HEK293T (cell line): ENCODE data around the gene B3GAT2.

Experiments
- CTCF ChIA-PET: fragments of 350-600 bp; formaldehyde crosslinking; extraction: SDS; loops from one replicate; lab custom pipeline; 2021; ENCODE audit warnings: antibody characterized with exemption, inconsistent platforms; lab: Yijun Ruan, JAX
- POLR2A ChIA-PET: fragments of 350-600 bp; formaldehyde crosslinking; extraction: SDS; loops from one replicate; lab custom pipeline; 2020; ENCODE audit warnings: antibody characterized with exemption, inconsistent platforms; lab: Yijun Ruan, JAX
- DNase-seq: peaks from one replicate; pipeline ENCODE4 v3.0.0; 2012; ENCODE audit warnings: mixed read lengths; ENCODE audit errors: extremely low spot score
- ARNT ChIP-seq: fragments of 450-650 bp; IDR thresholded peaks from 2 replicates; pipeline ENCODE4 v1.6.1; 2017; ENCODE audit warnings: mild to moderate bottlenecking
- BHLHE40 ChIP-seq: fragments of 450-650 bp; IDR thresholded peaks from 2 replicates; pipeline ENCODE4 v1.6.1; 2016; ENCODE audit warnings: mild to moderate bottlenecking, moderate library complexity, borderline replicate concordance
- CTBP1 ChIP-seq: fragments of 450-650 bp; IDR thresholded peaks from 2 replicates; pipeline ENCODE4 v1.6.1; 2016; ENCODE audit warnings: borderline replicate concordance
- ELF4 ChIP-seq: fragments of 450-650 bp; IDR thresholded peaks from 2 replicates; pipeline ENCODE4 v1.6.1; 2017; ENCODE audit warnings: antibody characterized with exemption
- FOXA1 ChIP-seq: fragments of 450-650 bp; IDR thresholded peaks from 2 replicates; pipeline ENCODE4 v1.6.1; 2016; ENCODE audit warnings: mild to moderate bottlenecking
- FOXK2 ChIP-seq: fragments of 450-650 bp; IDR thresholded peaks from 2 replicates; pipeline ENCODE4 v1.6.1; 2016; ENCODE audit warnings: mild to moderate bottlenecking
- FOXM1 ChIP-seq: fragments of 450-650 bp; IDR thresholded peaks from 2 replicates; pipeline ENCODE4 v1.6.1; 2017; ENCODE audit warnings: mild to moderate bottlenecking, borderline replicate concordance
- HDGF ChIP-seq: fragments of 450-650 bp; IDR thresholded peaks from 2 replicates; pipeline ENCODE4 v1.6.1; 2017; ENCODE audit warnings: antibody characterized with exemption, borderline replicate concordance
- L3MBTL2 ChIP-seq: fragments of 450-650 bp; conservative IDR thresholded peaks from 2 replicates; pipeline ENCODE4 v1.6.1; 2016; ENCODE audit warnings: mild to moderate bottlenecking
- LEF1 ChIP-seq: fragments of 450-650 bp; IDR thresholded peaks from 2 replicates; pipeline ENCODE4 v1.6.1; 2017; ENCODE audit warnings: mild to moderate bottlenecking, borderline replicate concordance
- NFRKB ChIP-seq: fragments of 450-650 bp; IDR thresholded peaks from 2 replicates; pipeline ENCODE4 v1.6.1; 2016; ENCODE audit warnings: mild to moderate bottlenecking, moderate library complexity
- SP1 ChIP-seq: fragments of 450-650 bp; IDR thresholded peaks from 2 replicates; pipeline ENCODE4 v1.6.1; 2017
- SUZ12 ChIP-seq: fragments of 450-650 bp; IDR thresholded peaks from 2 replicates; pipeline ENCODE4 v1.6.1; 2016; ENCODE audit warnings: mild to moderate bottlenecking
- TARDBP ChIP-seq: fragments of 450-650 bp; IDR thresholded peaks from 2 replicates; pipeline ENCODE4 v1.6.1; 2016
- ZNF384 ChIP-seq: fragments of 450-650 bp; IDR thresholded peaks from 2 replicates; pipeline ENCODE4 v1.6.1; 2016
- TF ChIP-seq, protein P1 (sequence below): fragments of 450-650 bp; IDR thresholded peaks from 2 replicates; pipeline ENCODE4 v1.6.1; 2016

B3GAT2 gene

DNA sequence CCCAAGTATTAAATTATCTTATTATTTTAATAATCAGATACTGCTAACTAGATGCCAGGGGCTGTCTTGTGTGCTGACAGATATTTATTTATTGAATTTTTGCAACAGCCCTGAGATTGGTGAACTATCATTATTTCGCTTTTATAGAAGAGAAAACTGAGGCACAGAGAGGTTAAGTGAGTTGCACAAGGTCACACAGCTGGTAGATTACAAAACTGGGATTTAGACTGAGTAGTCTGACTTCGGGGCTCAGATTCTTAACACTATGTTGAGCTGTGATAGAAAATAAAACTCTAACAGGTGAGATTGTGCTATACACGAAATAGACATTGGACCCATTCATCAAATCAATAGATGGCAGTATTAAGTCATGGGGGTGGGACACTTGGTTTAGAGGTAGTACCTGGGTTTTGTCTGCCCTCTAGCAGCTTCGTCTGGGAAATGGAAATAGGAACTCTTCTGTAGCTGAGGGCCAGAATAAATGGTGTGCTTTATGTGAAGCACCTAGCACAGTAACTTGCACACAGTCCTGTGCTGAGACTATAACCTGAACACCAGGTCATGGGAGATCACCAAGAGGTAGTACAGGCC is 113.4 kb downstream of the B3GAT2 start:
- DNase-seq: no peak
- no peak for TF ChIP-seq ZNF384
- TF ChIP-seq L3MBTL2: no peak
- no peak for TF ChIP-seq CTBP1
- no peak for TF ChIP-seq LEF1
- TF ChIP-seq FOXM1: no peak
- no peak for TF ChIP-seq TARDBP
- TF ChIP-seq ARNT: no peak
- TF ChIP-seq NFRKB: no peak
- TF ChIP-seq HDGF: no peak
- no peak for TF ChIP-seq FOXA1
- TF ChIP-seq BHLHE40: no peak
- TF ChIP-seq, protein P1, sequence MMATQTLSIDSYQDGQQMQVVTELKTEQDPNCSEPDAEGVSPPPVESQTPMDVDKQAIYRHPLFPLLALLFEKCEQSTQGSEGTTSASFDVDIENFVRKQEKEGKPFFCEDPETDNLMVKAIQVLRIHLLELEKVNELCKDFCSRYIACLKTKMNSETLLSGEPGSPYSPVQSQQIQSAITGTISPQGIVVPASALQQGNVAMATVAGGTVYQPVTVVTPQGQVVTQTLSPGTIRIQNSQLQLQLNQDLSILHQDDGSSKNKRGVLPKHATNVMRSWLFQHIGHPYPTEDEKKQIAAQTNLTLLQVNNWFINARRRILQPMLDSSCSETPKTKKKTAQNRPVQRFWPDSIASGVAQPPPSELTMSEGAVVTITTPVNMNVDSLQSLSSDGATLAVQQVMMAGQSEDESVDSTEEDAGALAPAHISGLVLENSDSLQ: no peak
- no peak for TF ChIP-seq FOXK2
- TF ChIP-seq ELF4: no peak
- TF ChIP-seq SUZ12: no peak
- TF ChIP-seq SP1: no peak
- CTCF ChIA-PET: interaction anchor here (2.0 kb wide), 1 partner anchor 112 kb away, joined by 5 read pairs; no protein-coding TSS in a partner anchor
- POLR2A ChIA-PET: no interaction called here

GRCh38 chr6:70842541-70842940 is 114.3 kb downstream of the B3GAT2 start:
- TF ChIP-seq HDGF: no peak
- TF ChIP-seq SUZ12: no peak
- no peak for TF ChIP-seq BHLHE40
- no peak for TF ChIP-seq CTBP1
- TF ChIP-seq SP1: no peak
- TF ChIP-seq TARDBP: no peak
- TF ChIP-seq L3MBTL2: no peak
- no peak for TF ChIP-seq ELF4
- TF ChIP-seq FOXA1: no peak
- TF ChIP-seq FOXM1: no peak
- no peak for TF ChIP-seq ZNF384
- TF ChIP-seq, protein P1: no peak
- no peak for DNase-seq
- ChIA-PET POLR2A (no interaction called here), CTCF (interaction anchor here (0.5 kb wide), 1 partner anchor 133 kb away, joined by 3 read pairs; no protein-coding TSS in a partner anchor)

DNA sequence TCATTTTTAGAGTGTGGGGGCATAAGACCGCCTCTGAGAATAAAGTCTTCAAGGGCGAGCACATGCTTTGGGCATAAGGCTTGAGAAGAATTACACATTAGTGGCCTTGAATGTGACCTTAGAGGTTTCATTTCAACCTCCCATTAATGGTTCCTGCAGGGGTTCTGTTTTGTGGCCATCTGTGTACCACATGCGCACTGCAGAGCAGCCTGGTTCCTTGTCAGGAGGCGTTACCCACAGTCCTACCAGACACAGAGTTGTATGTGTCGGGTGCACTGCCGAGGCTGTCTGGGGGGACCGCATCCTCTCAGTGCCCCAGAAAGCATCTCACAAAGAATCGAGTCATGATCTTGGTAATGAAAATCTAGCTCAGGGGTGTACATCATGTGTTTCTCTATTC is 115.7 kb downstream of the B3GAT2 start:
- CTCF ChIA-PET: interaction anchor here (0.7 kb wide), 1 partner anchor 65 kb away, joined by 5 read pairs; no protein-coding TSS in a partner anchor
- DNase-seq: no peak
- no peak for TF ChIP-seq NFRKB
- POLR2A ChIA-PET: no interaction called here

DNA sequence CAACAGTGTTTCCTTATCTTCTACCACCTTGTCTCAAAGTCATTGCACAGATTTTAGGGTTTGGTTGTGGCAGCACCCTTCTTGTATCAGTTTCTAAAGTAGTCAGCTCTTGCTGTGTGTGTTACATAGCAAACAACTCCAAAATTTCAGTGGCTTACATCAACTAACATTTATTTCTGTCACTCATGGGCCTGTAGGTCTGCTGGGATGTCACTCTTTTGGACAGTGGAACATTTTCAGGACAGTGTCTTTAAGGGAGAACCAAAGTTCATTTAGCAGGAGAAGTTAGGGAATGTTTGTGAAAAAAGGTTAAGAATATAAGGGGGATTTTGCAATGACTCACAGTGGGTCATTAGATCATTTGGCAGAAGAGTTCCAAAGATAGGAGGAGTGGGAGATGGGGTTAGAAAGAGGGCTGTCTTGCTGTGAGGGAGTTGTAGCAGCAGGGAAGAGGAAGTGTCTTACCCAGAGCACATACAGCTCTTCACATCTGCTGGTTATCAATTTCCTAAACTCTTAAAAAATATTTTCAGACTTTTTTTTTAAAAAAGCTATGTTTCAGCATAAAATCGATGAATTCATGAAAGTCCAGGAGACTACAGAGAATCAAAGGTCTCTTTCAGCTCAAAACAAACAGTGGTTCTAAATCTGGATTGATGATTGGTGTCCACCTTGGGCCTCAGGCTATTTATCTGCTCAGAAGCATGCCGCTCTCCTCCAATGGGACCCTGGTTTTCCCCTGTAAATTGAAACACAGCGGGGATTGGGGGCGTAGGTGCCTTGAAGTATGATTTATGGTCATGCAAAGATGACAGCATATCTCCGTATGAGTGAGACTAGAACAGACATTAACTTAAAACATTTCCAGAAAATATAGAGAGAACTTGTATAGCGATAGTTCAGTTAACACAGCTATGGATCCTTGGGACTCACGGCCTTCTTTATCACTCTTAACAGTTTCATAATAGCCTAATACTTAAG is 117.3 kb downstream of the B3GAT2 start:
- no peak for DNase-seq
- TF ChIP-seq NFRKB: no peak
- TF ChIP-seq, protein P1: peak; percentile 77
- ChIA-PET CTCF (no interaction called here), POLR2A (interaction anchor here (0.6 kb wide), 1 partner anchor 15 kb away, joined by 3 read pairs; no protein-coding TSS in a partner anchor)

- DNase-seq: no peak
- CTCF ChIA-PET: interaction anchor here (0.6 kb wide), 2 partner anchors 783 to 1358 kb away, joined by 3 read pairs; no protein-coding TSS in a partner anchor
- POLR2A ChIA-PET: interaction anchor here (0.6 kb wide), 1 partner anchor 16 kb away, joined by 3 read pairs; no protein-coding TSS in a partner anchor
- no peak for TF ChIP-seq BHLHE40
- TF ChIP-seq ZNF384: no peak
- no peak for TF ChIP-seq L3MBTL2
- TF ChIP-seq ARNT: no peak
- no peak for TF ChIP-seq SP1
- no peak for TF ChIP-seq FOXM1
- no peak for TF ChIP-seq FOXA1
- TF ChIP-seq NFRKB: no peak
- no peak for TF ChIP-seq FOXK2
- no peak for TF ChIP-seq SUZ12
- no peak for TF ChIP-seq ELF4
- no peak for TF ChIP-seq HDGF
- TF ChIP-seq CTBP1: no peak
These were observed 118.0 kb downstream of the B3GAT2 start for GRCh38 chr6:70838907-70839285.

GRCh38 chr6:70834520-70834919 is 122.3 kb downstream of the B3GAT2 start:
- DNase-seq: no peak
- ChIA-PET POLR2A (no interaction called here), CTCF (no interaction called here)
- TF ChIP-seq CTBP1 (no peak), FOXK2 (no peak), SUZ12 (no peak), FOXA1 (no peak), NFRKB (no peak), ELF4 (no peak), LEF1 (no peak), HDGF (no peak), L3MBTL2 (no peak)
